Stimulated activated naive CD8-positive, alpha-beta T cell treated with anti-CD3 and anti-CD28 coated beads, Interleukin-15, Interleukin-2, amounts not matched to agents 100 ng/mL and 50 ng/mL, for 24 hours (primary cell): ENCODE results near the gene LDB1.

Experiments used
- H3K27ac Mint-ChIP-seq: one replicate; pipeline ENCODE4 v1.8.0; 2021; ENCODE audit warnings: mild to moderate bottlenecking, mixed read lengths
- H3K27me3 Mint-ChIP-seq: one replicate; pipeline ENCODE4 v1.8.0; 2021; ENCODE audit warnings: mixed read lengths
- H3K36me3 Mint-ChIP-seq: one replicate; pipeline ENCODE4 v1.8.0; 2021; ENCODE audit warnings: low read depth, mixed read lengths
- H3K4me1 Mint-ChIP-seq: one replicate; pipeline ENCODE4 v1.8.0; 2021; ENCODE audit warnings: low read depth, mixed read lengths
- H3K4me3 Mint-ChIP-seq: one replicate; pipeline ENCODE4 v1.8.0; 2021; ENCODE audit warnings: mild to moderate bottlenecking, mixed read lengths
- H3K9me3 Mint-ChIP-seq: one replicate; pipeline ENCODE4 v1.8.0; 2021; ENCODE audit warnings: mixed read lengths

Gene LDB1

GRCh38 chr10:102065561-102066398, 54.4 kb downstream of the LDB1 start:
- H3K36me3 Mint-ChIP-seq, result peaks cover 6% of the 10 kb centered on the region
- peak overlapping the region; percentile 88 for H3K27ac Mint-ChIP-seq
- no peaks in the 10 kb centered on the region for H3K9me3 Mint-ChIP-seq
- peaks cover 16% of the 10 kb centered on the region for H3K4me1 Mint-ChIP-seq
- no peaks in the 10 kb centered on the region for H3K27me3 Mint-ChIP-seq
- H3K4me3 Mint-ChIP-seq, result peak overlapping the region; percentile 89

- H3K9me3 Mint-ChIP-seq, result no peaks in the 10 kb centered on the region
- H3K27ac Mint-ChIP-seq, result peak within 1 kb of the TSS; percentile 88
- H3K4me3 Mint-ChIP-seq, result peak within 1 kb of the TSS; percentile 89
- H3K27me3 Mint-ChIP-seq, result no peaks in the 10 kb centered on the region
- H3K4me1 Mint-ChIP-seq, result peaks cover 16% of the 10 kb centered on the region
- peaks cover 6% of the 10 kb centered on the region for H3K36me3 Mint-ChIP-seq
Observed at GRCh38 chr10:102064868-102065560, 55.2 kb downstream of the LDB1 start, which contains the start of gene HPS6. Gene HPS6 (plus strand): TSS chr10:102065349. CDS start chr10:102065475, 126 bp downstream.

GRCh38 chr10:102064503-102064867, 55.7 kb downstream of the LDB1 start:
- Mint-ChIP-seq H3K9me3 (no peaks in the 10 kb centered on the region), H3K27me3 (no peaks in the 10 kb centered on the region), H3K36me3 (peaks cover 6% of the 10 kb centered on the region), H3K4me3 (peak overlapping the region; percentile 89), H3K27ac (peak overlapping the region; percentile 88), H3K4me1 (peaks cover 16% of the 10 kb centered on the region)

GRCh38 chr10:102059987-102060386, 60.2 kb downstream of the LDB1 start:
- Mint-ChIP-seq H3K9me3 (no peaks in the 10 kb centered on the region), H3K4me3 (no peak overlapping the region), H3K36me3 (no peaks in the 10 kb centered on the region), H3K27ac (no peak overlapping the region), H3K4me1 (peaks cover 20% of the 10 kb centered on the region), H3K27me3 (no peaks in the 10 kb centered on the region)
